H4 (cell line): ENCODE measurements around the gene CLDN9. TPM values are rescaled to one million over a fixed set of nuclear protein-coding genes. Genes with fewer than 3 reads are reported as not detected.

Source experiments
- DNase-seq: peaks from one replicate; pipeline ENCODE4 v3.0.0-alpha.2; 2015; ENCODE audit warnings: low spot score
- total RNA-seq: library from RNA; depleted of rRNA; stranded (reverse); fragments of >200 nt; shearing (Covaris generic); gene quantifications from 2 replicates; pipeline ENCODE4 v1.2.3, GENCODE V29; 2014

CLDN9 gene
- total RNA-seq, 1 experiment from 2014 or later = not detected

DNA sequence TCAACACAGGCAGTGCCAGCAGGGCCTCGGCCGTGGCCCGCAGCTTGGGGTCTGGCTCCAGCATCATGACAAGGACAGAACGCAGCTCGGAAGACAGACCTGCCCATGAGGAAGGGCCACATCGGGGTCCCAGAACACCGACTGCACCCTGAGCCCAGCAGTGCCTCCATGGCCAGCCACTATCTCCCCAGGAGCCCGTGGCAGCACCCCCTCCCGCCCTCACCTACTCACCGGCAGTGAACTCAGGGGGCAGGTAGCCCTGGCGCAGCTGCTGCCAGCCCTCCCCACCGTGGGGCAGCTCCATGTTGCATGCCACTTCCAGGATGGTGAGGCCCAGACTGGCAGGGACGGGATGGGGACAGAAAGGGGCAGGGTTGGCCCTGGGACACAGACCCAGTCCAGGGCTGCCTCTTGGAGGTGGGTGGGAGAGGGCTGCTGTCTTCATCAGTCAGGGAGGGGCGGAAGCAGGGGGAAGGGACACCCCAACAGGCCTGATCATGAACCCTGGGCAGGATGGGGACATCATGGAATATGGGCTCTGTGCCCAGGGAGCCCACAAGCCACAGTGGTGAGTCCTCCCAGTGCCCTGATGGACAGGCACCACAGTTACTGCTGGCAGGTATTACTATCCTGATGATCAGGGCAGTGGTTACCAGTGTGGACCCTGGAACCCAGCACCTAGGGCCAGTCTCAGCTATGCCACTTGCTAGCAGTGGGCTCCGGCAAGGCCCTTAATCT is 38.2 kb upstream of the CLDN9 start:
- no peak for DNase-seq

- no peak for DNase-seq
These were observed 37.4 kb upstream of the CLDN9 start for GRCh38 chr16:2975161-2975795.

DNA sequence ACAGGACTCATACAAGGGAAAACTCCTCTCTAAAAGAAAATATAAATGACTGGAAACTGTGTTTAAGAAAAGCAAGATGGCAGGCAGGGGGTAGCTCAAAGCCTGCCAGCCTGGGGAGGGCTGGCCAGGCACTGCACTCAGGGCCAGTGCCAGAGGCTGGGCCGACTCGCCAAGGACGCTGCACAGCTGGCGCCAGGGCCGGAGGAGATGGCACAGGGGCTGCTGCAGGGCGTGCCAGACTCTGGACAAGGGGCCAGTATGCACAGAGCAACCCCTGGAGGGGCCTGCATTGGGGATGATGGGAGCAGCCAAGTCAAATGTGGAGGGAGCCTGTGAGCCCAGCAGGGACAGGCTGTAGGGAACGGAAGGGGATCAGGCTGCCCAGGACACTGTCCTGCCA is 36.5 kb upstream of the CLDN9 start:
- DNase-seq = no peak

DNA sequence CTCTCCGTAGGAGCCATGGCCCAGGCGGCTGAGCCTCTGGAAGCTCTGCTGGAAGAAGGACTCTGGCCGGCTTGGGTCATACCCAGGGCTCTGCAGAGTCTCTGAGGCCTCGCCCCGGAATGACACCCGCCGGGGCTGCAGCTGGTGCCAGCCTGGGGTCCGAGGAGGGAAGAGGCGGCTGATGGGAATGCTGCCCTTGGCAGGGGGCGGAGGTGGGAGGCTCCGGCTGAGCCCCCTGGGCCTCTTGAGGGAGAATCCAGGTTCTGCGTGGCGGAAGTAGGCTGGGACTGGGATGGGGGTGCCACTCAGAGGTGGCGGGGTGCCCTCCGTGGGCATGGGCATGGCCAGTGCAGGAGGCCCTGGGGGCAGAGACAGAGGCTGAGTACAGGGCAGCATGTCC is 36.0 kb upstream of the CLDN9 start:
- no peak for DNase-seq

- DNase-seq = no peak
These were observed 35.3 kb upstream of the CLDN9 start for GRCh38 chr16:2977440-2977839.

DNA sequence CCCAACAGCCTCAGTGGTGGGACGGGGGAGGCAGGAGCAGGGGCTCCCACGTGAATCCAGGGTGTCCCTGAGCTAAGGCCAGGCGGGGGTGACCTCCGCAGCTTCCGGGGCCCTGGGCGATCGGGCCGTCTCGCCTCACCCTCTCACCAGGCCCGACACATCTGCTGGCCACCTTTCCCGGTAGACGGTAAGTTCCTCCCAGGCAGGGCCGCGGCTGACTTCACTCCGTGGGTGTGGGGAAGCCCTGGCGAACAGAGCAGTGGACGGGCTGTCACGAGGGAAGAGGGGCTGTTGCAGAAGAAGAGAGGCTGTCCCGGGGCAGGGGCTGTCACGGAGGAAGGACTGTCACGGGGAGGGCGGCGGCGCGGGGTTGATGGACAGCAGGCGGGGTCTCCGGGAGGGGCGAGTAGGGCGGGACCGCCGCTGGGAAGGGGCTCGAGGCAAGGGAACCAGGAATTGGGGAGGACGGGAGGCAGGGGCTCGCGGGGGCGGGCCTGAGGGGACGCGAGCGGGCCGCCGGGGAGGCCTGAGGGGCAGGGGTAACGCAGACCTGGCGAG is 33.0 kb upstream of the CLDN9 start:
- no peak for DNase-seq

GRCh38 chr16:2980227-2981176 is 32.2 kb upstream of the CLDN9 start, which contains the start of gene PKMYT1:
Gene PKMYT1, minus strand, starts transcription at chr16:2980446. Its CDS starts 789 bp downstream, at chr16:2979657.
- peak; percentile 75 for DNase-seq

- DNase-seq = no peak
These were observed 31.4 kb upstream of the CLDN9 start for GRCh38 chr16:2981177-2981898.

- no peak for DNase-seq
These were observed 30.8 kb upstream of the CLDN9 start for GRCh38 chr16:2981899-2982250.

- DNase-seq = no peak
These were observed 30.3 kb upstream of the CLDN9 start for GRCh38 chr16:2982402-2982801.

DNA sequence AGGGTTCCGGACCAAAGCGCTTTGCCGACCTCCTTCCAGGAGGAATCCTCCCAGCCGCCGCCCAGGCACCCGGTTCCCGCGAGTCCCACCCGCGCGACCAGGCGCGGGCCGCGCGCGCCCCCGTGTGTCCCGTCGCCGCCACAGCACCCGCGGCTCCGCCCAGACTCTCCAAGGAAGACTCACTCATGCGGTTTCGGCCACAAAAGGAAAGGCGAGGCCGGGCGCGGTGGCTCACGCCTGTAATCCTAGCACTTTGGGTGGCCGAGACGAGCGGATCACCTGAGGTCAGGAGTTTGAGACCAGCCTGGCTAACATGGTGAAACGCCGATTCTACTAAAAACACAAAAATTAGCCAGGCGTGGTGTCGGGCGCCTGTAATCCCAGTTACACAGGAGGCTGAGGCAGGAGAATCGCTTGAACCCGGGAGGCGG is 29.0 kb upstream of the CLDN9 start:
- peak; percentile 77 for DNase-seq

DNA sequence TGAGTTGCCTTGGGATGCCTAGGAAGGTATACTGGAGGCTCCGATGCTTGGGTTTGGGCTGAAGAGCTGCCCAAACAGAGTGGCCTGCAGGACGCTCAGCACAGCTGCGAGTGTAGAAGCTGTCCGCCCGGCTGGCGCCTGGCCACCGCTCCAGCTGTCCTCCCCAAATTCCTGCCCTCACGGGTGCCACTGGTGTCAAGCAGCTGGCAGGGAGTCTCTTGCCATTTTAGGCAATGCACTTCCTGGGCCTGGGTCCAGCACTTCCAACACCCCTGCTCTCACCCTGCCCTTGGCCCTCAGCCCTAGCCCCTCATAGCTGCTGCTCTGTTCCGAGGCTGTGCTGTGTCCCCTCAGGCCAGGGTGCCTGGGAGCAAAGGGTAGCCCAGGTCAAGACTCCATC is 27.3 kb upstream of the CLDN9 start:
- DNase-seq = no peak

DNA sequence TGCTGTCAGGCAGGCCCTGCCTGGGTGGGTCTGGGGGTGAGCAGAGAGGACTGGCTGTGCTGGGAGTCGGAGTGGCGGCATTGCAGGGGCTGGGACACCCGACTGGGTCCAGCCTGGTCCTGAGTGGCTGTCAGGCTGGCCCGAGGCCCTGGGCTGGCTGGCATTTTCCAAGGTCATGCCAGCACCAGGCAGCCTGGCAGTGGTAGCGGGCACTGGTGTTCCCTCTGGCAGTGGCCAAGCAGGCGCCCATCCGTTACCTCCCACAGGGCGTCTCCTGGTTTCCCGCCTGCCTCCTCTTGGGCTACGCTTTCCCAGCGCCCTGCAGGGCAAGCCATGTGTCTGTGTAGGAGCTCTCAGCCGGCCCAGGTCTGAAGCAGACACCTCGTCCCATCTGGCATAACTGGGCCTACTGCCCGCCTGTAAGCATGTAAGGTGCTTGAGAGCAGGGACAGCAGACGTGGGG is 26.8 kb upstream of the CLDN9 start:
- DNase-seq = no peak

GRCh38 chr16:2986623-2987188 is 26.0 kb upstream of the CLDN9 start:
- DNase-seq = no peak

GRCh38 chr16:2987286-2987685 is 25.4 kb upstream of the CLDN9 start:
- no peak for DNase-seq

DNA sequence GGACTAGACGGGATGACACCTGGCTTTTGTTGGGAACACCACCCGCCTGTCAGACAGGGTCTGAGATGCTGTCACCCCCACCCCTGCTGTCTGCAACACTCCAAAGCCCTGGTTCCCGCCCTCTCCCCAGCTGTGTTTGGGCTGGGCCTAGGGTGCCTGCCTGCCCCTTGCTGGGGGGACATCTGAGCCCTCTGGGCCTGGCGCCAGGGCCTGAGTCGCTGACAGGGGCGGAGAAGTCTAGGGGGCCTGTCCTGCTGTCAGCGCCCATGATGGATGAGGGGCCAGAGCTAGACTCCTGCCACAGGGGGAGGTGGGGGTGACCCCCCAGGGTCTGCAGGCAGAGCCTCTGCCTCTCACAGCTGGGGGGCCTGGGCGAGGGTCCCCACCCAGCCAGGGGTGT is 24.9 kb upstream of the CLDN9 start:
- no peak for DNase-seq

DNA sequence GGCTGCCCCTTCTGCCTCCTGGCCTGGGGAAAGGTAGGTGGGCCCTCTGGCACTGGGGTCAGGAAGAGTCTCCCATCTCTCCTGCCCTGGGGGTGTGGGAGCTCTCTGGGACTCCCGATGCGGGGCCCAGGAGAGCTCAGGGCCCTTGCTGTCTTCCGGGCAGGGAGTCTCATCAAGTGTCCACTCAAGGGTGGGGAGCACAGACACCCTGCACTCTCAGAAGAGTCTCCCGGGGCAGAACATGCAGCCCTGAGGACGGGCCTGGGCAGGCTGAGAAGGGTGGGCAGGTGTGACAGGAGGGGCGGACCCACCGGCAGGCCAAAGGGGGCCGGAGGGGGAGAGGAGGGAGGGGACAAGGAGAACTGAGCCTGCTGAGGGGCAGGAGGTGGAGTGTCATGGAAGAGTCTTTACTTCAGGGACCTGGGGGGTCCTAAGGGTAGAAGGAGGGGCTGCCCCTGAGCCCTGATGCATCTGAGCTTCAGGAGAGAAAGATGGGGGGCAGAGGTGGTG is 24.1 kb upstream of the CLDN9 start:
- no peak for DNase-seq

GRCh38 chr16:2990891-2991290 is 21.8 kb upstream of the CLDN9 start:
- no peak for DNase-seq

- DNase-seq = no peak
These were observed 21.0 kb upstream of the CLDN9 start for GRCh38 chr16:2991566-2992261.
